Inflammatory macrophage treated with lipopolysaccharide for 1 hour (primary cell): Measurements from ENCODE around the gene CBX2.
A peak's percentile ranks its signal among the peaks of the same experiment; 100 is the strongest.

Experiments used
- DNase-seq, 2 donors: peaks; one replicate each; pipeline ENCODE4 v3.0.0-alpha.2; 2020 to 2022

The CBX2 gene

DNA sequence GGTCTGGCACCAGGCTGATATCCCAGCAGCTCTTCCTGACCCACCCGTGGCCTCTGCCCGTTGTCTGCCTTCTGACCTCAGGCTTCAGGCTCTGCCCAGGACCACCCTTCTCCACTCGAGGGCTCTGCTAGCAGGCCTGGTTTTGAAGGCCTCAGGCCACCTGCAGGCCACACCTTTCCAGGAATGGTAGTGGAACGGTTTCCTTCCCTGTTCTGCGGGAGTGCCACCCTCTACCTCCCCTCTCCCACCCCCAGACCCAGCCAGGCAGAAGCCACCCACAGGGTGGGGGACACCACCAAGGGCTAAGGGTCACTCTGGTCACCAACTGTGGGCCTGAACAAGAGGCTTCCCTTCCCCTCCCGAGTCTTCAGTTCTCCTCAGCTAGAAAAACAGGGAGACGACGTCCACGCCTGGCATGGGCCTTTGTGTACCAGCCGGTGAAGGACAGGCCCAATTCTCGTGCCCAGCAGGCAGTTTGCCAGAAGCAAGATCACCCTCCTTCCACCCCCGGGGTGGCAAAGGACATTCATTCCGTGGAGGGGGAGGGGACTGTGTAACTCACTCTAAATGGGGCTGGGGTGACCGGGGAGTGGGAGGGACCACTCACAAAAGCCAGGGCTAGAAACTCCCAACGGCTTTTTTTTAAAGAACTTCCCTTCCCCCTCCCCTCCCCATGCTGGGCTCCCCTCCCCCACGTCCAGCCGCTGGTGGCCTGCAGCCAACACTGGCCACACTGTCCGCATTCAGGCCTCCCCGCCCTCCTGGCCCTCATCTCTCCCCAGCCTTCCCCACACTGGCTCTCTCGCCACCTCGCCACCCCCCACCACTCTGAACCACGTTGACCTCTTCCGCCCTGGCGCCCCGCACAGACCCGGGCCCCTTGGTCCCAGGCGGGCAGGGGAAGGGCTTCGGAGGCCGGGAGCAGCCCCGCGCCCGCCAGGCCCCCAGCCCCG lies 53.6 kb downstream of the CBX2 start:
- no peak for DNase-seq

- DNase-seq: no peak
Measured at GRCh38 chr17:79832218-79833109, 54.5 kb downstream of the CBX2 start.

DNA sequence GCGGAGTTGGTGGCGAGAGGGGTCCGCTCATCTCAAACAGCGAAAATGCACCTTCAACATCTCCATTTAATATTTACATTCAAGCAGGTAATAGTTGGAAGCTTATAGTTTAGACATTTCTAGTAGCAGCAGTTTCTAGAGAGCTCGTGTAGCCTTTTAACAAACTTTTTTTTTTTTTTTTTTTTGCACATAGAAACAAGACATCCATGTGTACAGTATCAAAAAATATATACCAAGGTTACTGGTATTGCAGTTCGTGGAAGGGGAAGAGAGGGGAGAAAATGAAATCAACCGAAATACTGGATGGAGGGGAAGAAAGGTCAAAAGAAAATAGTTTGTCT lies 55.1 kb downstream of the CBX2 start:
- no peak for DNase-seq

- DNase-seq: no peak
Measured at GRCh38 chr17:79833744-79834564, 56.0 kb downstream of the CBX2 start.

GRCh38 chr17:79834565-79835469 lies 56.9 kb downstream of the CBX2 start:
- no peak for DNase-seq

DNA sequence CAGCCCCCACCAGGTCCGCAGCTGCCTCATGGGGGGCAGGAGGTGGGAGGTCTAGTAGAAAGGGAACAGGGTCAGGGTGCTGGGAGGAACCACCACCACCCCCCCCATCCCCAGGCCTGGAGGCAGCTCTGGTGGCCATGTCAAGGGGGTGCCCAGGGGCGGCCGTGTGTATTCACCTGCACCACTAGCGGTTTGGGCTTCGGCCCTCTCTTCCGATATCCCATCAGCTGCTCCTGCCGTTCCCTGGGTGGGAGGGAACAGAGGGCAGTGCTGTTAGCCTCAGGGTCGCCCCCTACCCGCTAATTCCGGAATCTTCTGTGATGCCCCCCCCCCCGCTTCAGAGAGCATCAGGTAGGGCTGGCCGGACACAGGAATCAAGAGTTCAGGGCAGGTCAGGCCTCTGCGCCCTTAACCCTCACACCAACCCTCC lies 57.5 kb downstream of the CBX2 start:
- no peak for DNase-seq

- no peak for DNase-seq
Measured at GRCh38 chr17:79835953-79836509, 58.1 kb downstream of the CBX2 start.

DNA sequence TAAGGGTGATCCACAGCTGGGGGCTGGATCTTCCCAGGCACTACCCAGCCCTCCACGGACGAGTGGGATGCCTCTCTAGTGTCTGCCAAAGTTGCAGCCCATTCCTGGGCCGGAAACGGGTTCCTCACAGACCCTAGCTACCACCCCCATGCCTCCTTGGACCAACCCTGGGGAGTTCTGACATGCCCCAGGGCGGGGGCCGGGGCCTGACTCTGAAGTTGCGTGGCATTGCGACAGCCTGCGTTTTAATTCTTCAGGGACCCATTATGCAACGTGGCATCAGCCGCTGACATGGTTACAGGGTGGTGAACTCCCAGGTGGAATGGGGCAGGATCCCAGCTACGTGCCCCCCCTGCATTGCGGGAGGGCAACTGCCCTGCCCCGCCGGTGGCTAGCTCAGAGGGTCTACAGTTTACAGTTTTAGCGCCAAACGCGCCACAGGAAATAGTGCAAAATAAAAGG lies 58.6 kb downstream of the CBX2 start:
- DNase-seq: peak; percentile 51 to 64

DNA sequence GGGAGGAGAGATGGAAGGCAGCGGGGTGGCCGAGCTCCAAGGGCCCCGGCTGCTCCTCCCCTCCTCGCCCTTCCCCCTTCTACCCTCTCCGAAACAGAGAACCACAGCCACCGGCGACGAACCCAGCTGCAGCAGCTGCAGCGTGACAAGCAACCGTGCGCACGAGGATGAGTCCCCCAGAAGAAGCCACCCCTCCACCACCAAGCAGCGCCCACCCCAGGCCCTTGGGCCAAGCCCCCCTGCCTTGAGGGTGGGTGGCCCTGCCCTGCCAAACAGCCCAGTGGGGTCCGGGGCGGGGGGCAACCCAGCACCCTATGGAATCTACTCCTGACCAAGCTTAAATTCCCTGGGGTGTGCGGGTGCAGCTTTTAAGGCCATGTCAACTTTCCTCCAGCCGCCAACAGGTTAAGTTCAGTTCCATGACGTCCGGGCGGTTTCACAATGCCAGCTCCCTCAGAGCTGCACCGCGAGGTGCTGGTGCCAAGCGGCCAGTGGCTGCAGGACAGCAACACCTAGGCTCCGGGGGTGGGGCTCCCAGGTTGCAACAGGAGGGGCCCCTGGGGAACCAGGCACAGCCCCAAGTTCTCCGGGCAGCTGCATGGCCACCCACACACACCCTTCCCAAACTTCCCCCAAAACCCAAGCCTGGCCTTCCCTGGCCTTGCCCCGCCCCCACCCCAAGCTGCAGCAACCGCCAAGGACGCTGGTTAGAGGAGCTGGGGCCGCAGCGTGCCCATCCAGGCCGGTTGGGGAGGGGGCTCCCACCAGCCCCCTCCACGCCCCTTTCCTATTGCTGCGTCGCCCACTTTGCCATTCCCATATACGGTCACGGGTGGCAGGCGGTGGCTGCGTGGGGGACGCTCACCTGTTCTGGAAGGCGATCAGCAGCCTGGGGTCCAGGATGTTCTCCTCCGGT lies 59.3 kb downstream of the CBX2 start:
- DNase-seq: peak; percentile 46 to 60
